ENCODE results near the gene IL17RC. TPM values are rescaled to one million over a fixed set of nuclear protein-coding genes. Genes with fewer than 3 reads are reported as not detected.
"Not testable (repeated sequence)": the region's sequence is repeated elsewhere in the genome, so short reads cannot be mapped to it uniquely, and the experiment has no call there.

The IL17RC gene
- total and polyA plus RNA-seq, 7 donors = 9.9 to 88.9 (median 57.8) TPM

- H3K9me3 ChIP-seq = no peaks in the 10 kb centered on the region
- peak overlapping the region; percentile 65 to 99 (median 98) for H3K4me3 ChIP-seq
- peak overlapping the region; percentile 90 to 100 (median 98) for H3K27ac ChIP-seq
- H3K36me3 ChIP-seq = peaks cover 0 to 14% (median 5%) of the 10 kb centered on the region in 4 donors
- no peaks in the 10 kb centered on the region for H3K27me3 ChIP-seq
- DNase-seq = no peak
- H3K4me1 ChIP-seq = peaks cover 0 to 36% (median 26%) of the 10 kb centered on the region in 4 donors
- TF ChIP-seq, protein P1, sequence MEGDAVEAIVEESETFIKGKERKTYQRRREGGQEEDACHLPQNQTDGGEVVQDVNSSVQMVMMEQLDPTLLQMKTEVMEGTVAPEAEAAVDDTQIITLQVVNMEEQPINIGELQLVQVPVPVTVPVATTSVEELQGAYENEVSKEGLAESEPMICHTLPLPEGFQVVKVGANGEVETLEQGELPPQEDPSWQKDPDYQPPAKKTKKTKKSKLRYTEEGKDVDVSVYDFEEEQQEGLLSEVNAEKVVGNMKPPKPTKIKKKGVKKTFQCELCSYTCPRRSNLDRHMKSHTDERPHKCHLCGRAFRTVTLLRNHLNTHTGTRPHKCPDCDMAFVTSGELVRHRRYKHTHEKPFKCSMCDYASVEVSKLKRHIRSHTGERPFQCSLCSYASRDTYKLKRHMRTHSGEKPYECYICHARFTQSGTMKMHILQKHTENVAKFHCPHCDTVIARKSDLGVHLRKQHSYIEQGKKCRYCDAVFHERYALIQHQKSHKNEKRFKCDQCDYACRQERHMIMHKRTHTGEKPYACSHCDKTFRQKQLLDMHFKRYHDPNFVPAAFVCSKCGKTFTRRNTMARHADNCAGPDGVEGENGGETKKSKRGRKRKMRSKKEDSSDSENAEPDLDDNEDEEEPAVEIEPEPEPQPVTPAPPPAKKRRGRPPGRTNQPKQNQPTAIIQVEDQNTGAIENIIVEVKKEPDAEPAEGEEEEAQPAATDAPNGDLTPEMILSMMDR (IDR thresholded peaks at IDR 0.05) = no peak
- no peak for TF ChIP-seq EP300 (IDR thresholded peaks at IDR 0.05)
- TF ChIP-seq POLR2AphosphoS5 (IDR thresholded peaks at IDR 0.05) = no peak
- TF ChIP-seq POLR2A (IDR thresholded peaks at IDR 0.05) = no peak
- WGBS, 2 donors = 3 to 10% methylated on average over 12 of the region's 12 CpGs
- intact Hi-C loops (cut with DNase I) = loop anchor here (2.0 kb wide), 2 partner anchors 24 kb away; no protein-coding TSS in a partner anchor
These were observed 25.8 kb upstream of the IL17RC start for GRCh38 chr3:9891072-9891622.

- TF ChIP-seq EP300 (IDR thresholded peaks at IDR 0.05) (no peak), POLR2A (IDR thresholded peaks at IDR 0.05) (no peak), POLR2AphosphoS5 (IDR thresholded peaks at IDR 0.05) (no peak)
- TF ChIP-seq, protein P1 (IDR thresholded peaks at IDR 0.05) = no peak
- peaks cover 0 to 14% (median 5%) of the 10 kb centered on the region in 4 donors for H3K36me3 ChIP-seq
- peaks cover 0 to 49% (median 40%) of the 10 kb centered on the region in 4 donors for H3K4me1 ChIP-seq
- no peak for DNase-seq
- intact Hi-C loops (cut with DNase I) = no loop called here
- no peaks in the 10 kb centered on the region for H3K9me3 ChIP-seq
- peak overlapping the region in 3 of 4 donors; percentile 25 to 63 (median 56) for H3K27ac ChIP-seq
- no peaks in the 10 kb centered on the region for H3K27me3 ChIP-seq
- H3K4me3 ChIP-seq = no peak overlapping the region
- 80 to 84% methylated on average over 1 of the region's 1 CpG for WGBS, 2 donors
These were observed 23.2 kb upstream of the IL17RC start for GRCh38 chr3:9893739-9894138.

DNA sequence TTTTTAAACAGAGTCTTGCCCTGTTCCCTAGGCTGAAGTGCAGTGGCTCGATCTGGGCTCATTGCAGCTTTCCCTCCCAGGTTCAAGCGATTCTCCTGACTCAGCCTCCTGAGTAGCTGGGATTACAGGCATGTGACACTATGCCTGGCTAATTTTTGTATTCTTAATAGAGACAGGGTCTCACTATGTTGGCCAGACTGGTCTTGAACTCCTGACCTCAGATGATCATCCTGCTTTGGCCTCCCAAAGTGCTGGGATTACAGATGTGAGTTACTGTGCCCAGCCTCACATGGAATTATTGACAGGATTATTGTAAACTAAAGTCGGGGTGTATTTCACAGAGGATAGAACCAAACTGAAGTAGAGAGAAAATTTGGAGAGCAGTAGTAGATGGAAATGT, 21.2 kb upstream of the IL17RC start:
- Histone ChIP-seq H3K27ac (peak overlapping the region in 2 of 4 donors; percentile 56 to 63), H3K4me1 (peaks cover 0 to 47% (median 38%) of the 10 kb centered on the region in 4 donors), H3K36me3 (peaks cover 0 to 14% (median 5%) of the 10 kb centered on the region in 4 donors)
- H3K4me3 ChIP-seq; DNase-seq; H3K9me3 ChIP-seq; intact Hi-C loops (cut with DNase I); H3K27me3 ChIP-seq: not testable (repeated sequence)
- 93 to 95% methylated on average over 3 of the region's 3 CpGs for WGBS, 2 donors

DNA sequence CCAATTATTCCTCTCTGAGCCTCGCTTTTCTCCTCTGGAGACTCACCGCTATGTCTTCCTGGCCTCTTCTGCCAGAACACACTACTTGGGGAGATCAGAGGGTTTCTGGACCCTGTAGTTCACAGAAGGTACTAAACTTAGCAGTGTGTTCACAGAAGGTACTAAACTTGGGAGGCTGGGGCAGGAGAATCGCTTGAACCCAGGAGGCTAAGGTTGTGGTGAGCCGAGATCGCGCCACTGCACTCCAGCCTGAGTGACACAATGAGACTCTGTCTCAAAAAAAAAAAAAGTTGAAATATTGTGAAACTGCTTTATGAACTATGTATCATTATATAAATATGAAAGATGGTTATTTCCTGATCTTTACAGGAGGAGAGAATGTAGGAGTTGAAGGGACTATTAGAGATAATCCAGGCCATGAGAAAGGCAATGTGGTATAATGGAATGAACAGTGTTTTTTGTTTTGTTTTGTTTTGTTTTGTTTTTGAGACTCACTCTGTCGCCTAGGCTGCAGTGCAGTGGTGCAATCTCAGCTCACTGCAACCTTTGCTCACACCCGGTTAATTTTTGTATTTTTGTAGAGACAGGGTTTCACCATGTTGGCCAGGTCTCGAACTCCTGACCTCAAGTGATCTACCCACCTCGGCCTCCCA, 20.0 kb upstream of the IL17RC start:
- 54 to 83% methylated on average over 10 of the region's 10 CpGs for WGBS, 2 donors
- DNase-seq; H3K4me3 ChIP-seq; H3K9me3 ChIP-seq; H3K27me3 ChIP-seq; H3K27ac ChIP-seq; intact Hi-C loops (cut with DNase I): not testable (repeated sequence)
- Histone ChIP-seq H3K4me1 (peaks cover 0 to 37% (median 30%) of the 10 kb centered on the region in 4 donors), H3K36me3 (peaks cover 0 to 14% (median 5%) of the 10 kb centered on the region in 4 donors)

DNA sequence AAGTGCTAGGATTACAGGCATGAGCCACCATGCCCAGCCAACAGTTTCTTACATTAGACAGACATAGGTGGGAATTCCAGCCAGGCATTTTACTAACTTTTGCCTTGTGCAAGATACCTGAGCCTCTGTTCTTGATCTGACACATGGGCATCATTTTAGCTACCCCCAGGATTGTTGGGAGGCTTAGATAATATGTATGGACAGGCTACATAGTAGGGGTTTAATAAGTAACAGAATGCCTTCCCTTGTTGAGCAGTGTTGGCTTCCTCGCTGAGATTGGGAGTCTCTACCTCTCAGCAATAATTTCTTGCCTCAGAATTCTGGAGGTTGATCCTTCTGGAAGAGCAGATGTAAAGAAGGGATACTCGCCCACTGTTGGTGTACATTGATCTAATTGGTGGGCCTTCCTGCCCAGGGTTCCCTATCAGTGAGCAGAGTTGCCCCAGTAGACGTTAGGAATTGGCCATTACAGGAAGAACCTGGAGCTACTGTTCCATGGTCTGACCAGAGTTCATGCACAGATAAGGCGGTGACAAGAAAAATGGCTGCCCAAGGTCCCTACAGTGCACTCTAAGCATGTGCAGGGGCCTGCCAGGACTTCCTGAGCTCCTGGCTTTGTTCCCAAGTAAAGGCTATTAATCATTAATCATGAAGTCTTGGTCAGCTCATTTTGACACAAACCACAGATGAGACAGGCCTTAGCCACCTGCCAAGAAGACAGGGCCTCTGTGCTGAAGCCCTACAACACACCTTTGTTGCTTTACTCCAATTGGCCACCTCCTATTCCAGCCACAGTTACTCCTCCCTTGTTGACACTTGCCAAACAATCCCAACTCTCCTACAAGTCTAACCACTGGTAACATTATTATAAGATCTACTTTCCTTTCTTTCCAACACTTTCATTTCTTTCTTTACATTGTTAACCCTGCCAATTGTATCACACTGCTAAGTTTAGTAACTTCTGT, 19.2 kb upstream of the IL17RC start:
- Histone ChIP-seq H3K27ac (peak overlapping the region in 1 of 4 donors; percentile 18), H3K4me1 (peaks cover 0 to 31% (median 26%) of the 10 kb centered on the region in 4 donors), H3K36me3 (peaks cover 0 to 11% (median 5%) of the 10 kb centered on the region in 4 donors), H3K4me3 (no peak overlapping the region), H3K27me3 (no peaks in the 10 kb centered on the region), H3K9me3 (no peaks in the 10 kb centered on the region)
- WGBS, 2 donors = 14 to 51% methylated on average over 4 of the region's 4 CpGs
- intact Hi-C loops (cut with DNase I) = no loop called here
- TF ChIP-seq POLR2A (IDR thresholded peaks at IDR 0.05) = no peak
- TF ChIP-seq EP300 (IDR thresholded peaks at IDR 0.05) = no peak
- TF ChIP-seq POLR2AphosphoS5 (IDR thresholded peaks at IDR 0.05) = no peak
- TF ChIP-seq, protein P1 (IDR thresholded peaks at IDR 0.05) = no peak
- no peak for DNase-seq

Measured in sigmoid colon (tissue), 7 donors.